ENCODE measurements around the gene EHBP1. TPM values are rescaled to one million over a fixed set of nuclear protein-coding genes. Genes with fewer than 3 reads are reported as not detected.

The EHBP1 gene
- total and polyA plus RNA-seq, 3 experiments from 2014 or later: 12.5 to 23.1 (median 22.7) TPM

DNA sequence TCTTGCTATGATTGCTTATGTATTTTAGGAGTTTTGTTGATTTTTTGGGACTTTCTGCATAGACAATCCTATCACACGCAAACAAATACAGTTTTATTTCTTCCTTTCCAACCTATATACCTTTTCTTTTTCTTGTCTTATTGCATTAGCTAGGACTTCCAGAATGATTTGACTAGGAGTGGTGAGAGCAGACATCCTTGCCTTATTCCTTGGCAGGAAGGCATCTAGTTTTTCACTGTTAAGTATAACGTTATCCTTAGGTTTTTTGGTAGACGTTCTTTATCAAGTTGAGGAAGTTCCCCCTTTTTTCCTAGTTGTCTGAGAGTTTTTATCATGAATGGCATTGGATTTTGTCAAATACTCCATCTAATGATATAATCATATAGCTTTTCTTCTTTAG lies 25.8 kb downstream of the EHBP1 start:
- H3K27ac Mint-ChIP-seq: no peak overlapping the region
- POLR2A ChIA-PET: interaction anchor here (0.6 kb wide), 1 partner anchor 533 kb away, joined by 3 read pairs; no protein-coding TSS in a partner anchor
- no peak overlapping the region for H3K27ac ChIP-seq (ENCODE audit: low read depth, low read length)
- H3K9me3 ChIP-seq (ENCODE audit: low read length): no peaks in the 10 kb centered on the region
- DNase-seq: no peak
- no peaks in the 10 kb centered on the region for H3K27me3 Mint-ChIP-seq
- H3K36me3 ChIP-seq (ENCODE audit: insufficient read depth, low read length): no peaks in the 10 kb centered on the region
- no peaks in the 10 kb centered on the region for H3K27me3 ChIP-seq (ENCODE audit: insufficient read depth, low read length, poor library complexity, severe bottlenecking)
- CTCF ChIA-PET: no interaction called here
- H3K4me1 Mint-ChIP-seq: peaks cover 24 to 27% (median 24%) of the 10 kb centered on the region in 3 donors
- peaks cover 6 to 17% (median 11%) of the 10 kb centered on the region in 5 donors for H3K9me3 Mint-ChIP-seq
- no peaks in the 10 kb centered on the region for H3K4me1 ChIP-seq (ENCODE audit: insufficient read depth, low read length)
- H3K36me3 Mint-ChIP-seq: peaks cover 2 to 28% (median 2%) of the 10 kb centered on the region in 3 donors
- no peak overlapping the region for H3K4me3 ChIP-seq (ENCODE audit: low read length)
- H3K4me3 Mint-ChIP-seq: no peak overlapping the region

DNA sequence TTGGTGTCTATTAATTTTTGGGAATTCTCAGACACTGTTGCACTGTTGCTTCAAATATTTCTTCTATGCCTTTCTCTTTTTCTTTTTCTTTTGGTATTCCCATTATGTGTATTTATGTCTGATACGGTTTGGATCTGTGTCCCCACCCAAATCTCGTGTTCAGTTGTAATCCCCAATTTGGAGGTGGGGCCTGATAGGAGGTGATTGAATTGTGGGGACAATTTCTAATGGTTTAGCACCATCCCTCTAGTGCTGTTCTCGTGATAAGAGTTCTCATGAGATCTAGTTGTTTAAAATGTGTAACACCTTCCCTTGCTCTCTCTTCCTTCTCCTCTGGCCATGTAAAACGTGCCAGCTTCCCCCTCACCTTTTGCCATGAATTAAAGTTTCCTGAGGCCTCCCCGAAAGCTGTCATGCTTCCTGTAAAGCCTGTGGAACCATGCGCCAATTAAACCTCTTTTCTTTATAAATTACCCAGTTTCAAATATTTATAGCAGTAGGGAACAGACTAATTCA lies 26.8 kb downstream of the EHBP1 start:
- no peak overlapping the region for H3K4me3 ChIP-seq (ENCODE audit: low read length)
- H3K27me3 Mint-ChIP-seq: no peaks in the 10 kb centered on the region
- H3K27ac ChIP-seq (ENCODE audit: low read depth, low read length): no peak overlapping the region
- ChIA-PET POLR2A (no interaction called here), CTCF (no interaction called here)
- H3K4me1 ChIP-seq (ENCODE audit: insufficient read depth, low read length): no peaks in the 10 kb centered on the region
- H3K9me3 ChIP-seq (ENCODE audit: low read length): no peaks in the 10 kb centered on the region
- peaks cover 0 to 28% (median 2%) of the 10 kb centered on the region in 3 donors for H3K36me3 Mint-ChIP-seq
- no peak for DNase-seq
- no peaks in the 10 kb centered on the region for H3K27me3 ChIP-seq (ENCODE audit: insufficient read depth, low read length, poor library complexity, severe bottlenecking)
- H3K4me1 Mint-ChIP-seq: peaks cover 23 to 31% (median 26%) of the 10 kb centered on the region in 3 donors
- peaks cover 6 to 17% (median 11%) of the 10 kb centered on the region in 5 donors for H3K9me3 Mint-ChIP-seq
- no peaks in the 10 kb centered on the region for H3K36me3 ChIP-seq (ENCODE audit: insufficient read depth, low read length)
- peak overlapping the region in 1 of 8 donors; percentile 40 for H3K27ac Mint-ChIP-seq
- H3K4me3 Mint-ChIP-seq: no peak overlapping the region

DNA sequence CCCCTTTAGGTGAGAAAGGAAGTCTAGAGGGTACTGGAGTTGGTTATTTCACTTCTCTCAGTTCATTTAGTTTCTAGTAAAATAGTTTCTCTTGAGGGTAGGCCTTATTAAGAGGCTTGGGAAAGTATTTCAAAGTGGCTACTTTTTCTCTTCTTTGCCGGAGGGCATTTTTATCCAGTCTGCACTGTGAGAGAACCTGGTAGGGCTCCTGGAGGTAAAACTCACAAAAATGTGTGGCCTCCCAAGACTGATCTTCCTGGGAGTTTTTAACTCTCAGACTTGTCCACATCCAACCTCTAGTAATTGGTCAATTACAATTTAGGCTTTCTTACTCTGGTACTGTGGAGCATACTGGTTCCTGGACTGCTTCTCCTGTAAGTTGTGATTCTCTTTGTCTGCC lies 28.0 kb downstream of the EHBP1 start:
- Histone ChIP-seq H3K36me3 (ENCODE audit: insufficient read depth, low read length) (no peaks in the 10 kb centered on the region), H3K9me3 (ENCODE audit: low read length) (no peaks in the 10 kb centered on the region), H3K4me1 (ENCODE audit: insufficient read depth, low read length) (no peaks in the 10 kb centered on the region), H3K4me3 (ENCODE audit: low read length) (no peak overlapping the region), H3K27ac (ENCODE audit: low read depth, low read length) (no peak overlapping the region), H3K27me3 (ENCODE audit: insufficient read depth, low read length, poor library complexity, severe bottlenecking) (no peaks in the 10 kb centered on the region)
- CTCF ChIA-PET: no interaction called here
- POLR2A ChIA-PET: no interaction called here
- peak overlapping the region in 1 of 7 donors; percentile 6 for H3K4me3 Mint-ChIP-seq
- H3K27me3 Mint-ChIP-seq: no peaks in the 10 kb centered on the region
- H3K27ac Mint-ChIP-seq: peak overlapping the region in 3 of 8 donors; percentile 12 to 75 (median 17)
- DNase-seq: no peak
- H3K4me1 Mint-ChIP-seq: peaks cover 18 to 36% (median 22%) of the 10 kb centered on the region in 3 donors
- H3K9me3 Mint-ChIP-seq: peaks cover 6 to 17% (median 11%) of the 10 kb centered on the region in 5 donors
- H3K36me3 Mint-ChIP-seq: peaks cover 0 to 28% (median 2%) of the 10 kb centered on the region in 3 donors

DNA sequence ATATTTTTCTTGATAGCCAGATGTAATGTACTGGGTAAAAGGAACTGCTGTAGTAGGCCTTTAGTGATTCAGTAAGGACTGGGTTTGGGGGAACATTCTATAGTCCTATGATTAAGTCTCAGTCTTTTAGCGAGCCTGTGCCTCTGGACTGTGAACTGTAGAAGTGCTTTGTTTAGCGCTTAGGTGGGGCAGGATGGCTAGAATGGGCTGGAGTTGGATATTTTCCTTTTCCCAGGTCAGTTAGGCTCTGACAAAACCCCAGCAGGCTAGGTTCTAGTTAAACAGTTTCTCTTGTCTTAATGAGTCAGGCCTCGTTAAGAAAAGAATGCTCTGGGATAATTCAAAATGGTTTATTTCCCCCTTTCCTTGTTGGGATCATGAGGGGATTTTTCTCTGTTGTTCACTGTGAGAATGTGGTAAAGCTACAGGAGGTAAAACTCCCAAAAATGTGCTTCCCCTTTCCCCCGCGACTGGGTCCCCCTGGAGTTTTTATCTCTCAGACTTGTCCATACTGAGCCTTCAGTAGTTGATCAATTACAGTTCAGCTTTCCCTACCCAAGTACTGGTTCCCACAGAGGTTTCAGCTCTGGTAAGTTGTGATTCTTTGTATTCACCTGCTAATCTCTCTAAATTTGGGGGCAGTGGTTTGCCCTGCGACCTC lies 31.5 kb downstream of the EHBP1 start:
- POLR2A ChIA-PET: no interaction called here
- no peak for DNase-seq
- Histone ChIP-seq H3K36me3 (ENCODE audit: insufficient read depth, low read length) (no peaks in the 10 kb centered on the region), H3K27me3 (ENCODE audit: insufficient read depth, low read length, poor library complexity, severe bottlenecking) (no peaks in the 10 kb centered on the region), H3K9me3 (ENCODE audit: low read length) (no peaks in the 10 kb centered on the region), H3K27ac (ENCODE audit: low read depth, low read length) (no peak overlapping the region), H3K4me1 (ENCODE audit: insufficient read depth, low read length) (no peaks in the 10 kb centered on the region), H3K4me3 (ENCODE audit: low read length) (no peak overlapping the region)
- H3K27me3 Mint-ChIP-seq: no peaks in the 10 kb centered on the region
- CTCF ChIA-PET: no interaction called here
- peaks cover 23 to 44% (median 32%) of the 10 kb centered on the region in 3 donors for H3K4me1 Mint-ChIP-seq
- H3K9me3 Mint-ChIP-seq: peaks cover 0 to 8% (median 6%) of the 10 kb centered on the region in 5 donors
- H3K36me3 Mint-ChIP-seq: peaks cover 0 to 13% (median under 1%) of the 10 kb centered on the region in 3 donors
- H3K4me3 Mint-ChIP-seq: no peak overlapping the region
- peak overlapping the region in 1 of 8 donors; percentile 52 for H3K27ac Mint-ChIP-seq

DNA sequence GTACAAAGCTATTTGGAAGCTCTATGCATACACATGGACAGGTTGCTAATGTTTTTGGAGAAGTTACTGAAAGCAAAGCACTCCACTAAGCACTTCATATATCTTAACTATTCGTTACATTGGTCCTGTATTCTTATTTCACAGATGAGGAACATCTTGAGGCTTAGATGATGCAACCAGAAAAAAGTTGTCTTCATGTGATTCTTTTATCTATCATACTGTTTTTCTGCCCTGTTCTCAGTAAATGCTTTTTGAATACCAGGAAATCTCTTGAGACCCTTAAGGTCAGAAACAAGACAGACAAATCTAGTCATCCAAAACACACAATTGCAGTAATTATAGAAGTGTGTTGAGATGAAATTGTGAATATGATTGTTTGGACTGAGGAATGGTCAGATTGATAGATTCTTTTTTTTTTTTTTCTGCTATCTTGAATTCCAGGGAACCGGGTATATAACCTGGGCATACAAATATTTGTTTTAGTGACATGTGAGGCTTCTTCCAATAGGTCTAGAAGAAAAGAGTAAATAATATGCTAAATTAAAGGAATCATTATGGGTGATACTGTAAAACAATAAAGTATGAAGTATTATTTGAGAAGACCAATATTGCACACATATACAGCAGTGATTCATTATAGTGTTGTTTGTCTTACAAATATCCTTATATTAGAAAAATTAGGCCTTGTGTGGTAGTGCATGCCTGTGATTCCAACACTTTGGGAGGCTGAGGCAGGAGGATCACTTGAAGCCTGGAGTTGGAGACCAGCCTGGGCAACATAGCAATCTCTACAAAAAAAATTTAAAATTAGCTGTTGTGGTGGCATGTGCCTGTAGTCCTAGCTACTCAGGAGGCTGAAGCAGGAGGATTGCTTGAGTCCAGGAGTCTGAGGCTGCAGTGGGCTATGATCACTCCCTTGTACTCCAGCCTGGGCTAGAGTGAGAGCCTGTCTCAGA lies 33.7 kb downstream of the EHBP1 start:
- Histone ChIP-seq H3K9me3 (ENCODE audit: low read length) (no peaks in the 10 kb centered on the region), H3K4me1 (ENCODE audit: insufficient read depth, low read length) (no peaks in the 10 kb centered on the region), H3K27ac (ENCODE audit: low read depth, low read length) (no peak overlapping the region), H3K4me3 (ENCODE audit: low read length) (no peak overlapping the region), H3K36me3 (ENCODE audit: insufficient read depth, low read length) (no peaks in the 10 kb centered on the region), H3K27me3 (ENCODE audit: insufficient read depth, low read length, poor library complexity, severe bottlenecking) (no peaks in the 10 kb centered on the region)
- no peaks in the 10 kb centered on the region for H3K9me3 Mint-ChIP-seq
- no peaks in the 10 kb centered on the region for H3K36me3 Mint-ChIP-seq
- no peak overlapping the region for H3K4me3 Mint-ChIP-seq
- ChIA-PET POLR2A (no interaction called here), CTCF (no interaction called here)
- peaks cover 15 to 29% (median 24%) of the 10 kb centered on the region in 3 donors for H3K4me1 Mint-ChIP-seq
- H3K27me3 Mint-ChIP-seq: no peaks in the 10 kb centered on the region
- no peak overlapping the region for H3K27ac Mint-ChIP-seq
- no peak for DNase-seq

DNA sequence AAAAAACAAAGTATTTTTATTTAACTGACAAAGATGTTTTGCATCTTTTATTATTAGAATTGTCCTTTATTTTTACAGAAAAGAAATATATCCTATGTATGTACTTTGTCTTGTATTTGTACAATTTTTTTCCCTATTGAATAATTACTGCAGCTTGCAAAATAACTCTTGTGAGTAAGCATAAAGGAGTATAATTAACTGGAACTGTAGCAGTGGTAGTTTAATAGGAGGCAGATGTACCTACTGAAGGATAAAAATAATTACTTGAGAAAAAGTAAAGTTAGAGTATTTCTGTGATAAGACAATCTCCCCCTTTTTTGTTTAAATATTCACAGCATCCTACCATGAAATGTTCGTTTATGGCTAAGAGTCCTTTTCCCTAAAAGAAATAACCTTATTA lies 34.7 kb downstream of the EHBP1 start:
- Histone ChIP-seq H3K4me1 (ENCODE audit: insufficient read depth, low read length) (no peaks in the 10 kb centered on the region), H3K27ac (ENCODE audit: low read depth, low read length) (no peak overlapping the region), H3K9me3 (ENCODE audit: low read length) (no peaks in the 10 kb centered on the region), H3K4me3 (ENCODE audit: low read length) (no peak overlapping the region), H3K27me3 (ENCODE audit: insufficient read depth, low read length, poor library complexity, severe bottlenecking) (no peaks in the 10 kb centered on the region), H3K36me3 (ENCODE audit: insufficient read depth, low read length) (no peaks in the 10 kb centered on the region)
- no peaks in the 10 kb centered on the region for H3K9me3 Mint-ChIP-seq
- H3K4me1 Mint-ChIP-seq: peaks cover 15 to 29% (median 28%) of the 10 kb centered on the region in 3 donors
- POLR2A ChIA-PET: no interaction called here
- H3K4me3 Mint-ChIP-seq: no peak overlapping the region
- DNase-seq: no peak
- H3K27ac Mint-ChIP-seq: no peak overlapping the region
- no peaks in the 10 kb centered on the region for H3K36me3 Mint-ChIP-seq
- CTCF ChIA-PET: no interaction called here
- no peaks in the 10 kb centered on the region for H3K27me3 Mint-ChIP-seq

DNA sequence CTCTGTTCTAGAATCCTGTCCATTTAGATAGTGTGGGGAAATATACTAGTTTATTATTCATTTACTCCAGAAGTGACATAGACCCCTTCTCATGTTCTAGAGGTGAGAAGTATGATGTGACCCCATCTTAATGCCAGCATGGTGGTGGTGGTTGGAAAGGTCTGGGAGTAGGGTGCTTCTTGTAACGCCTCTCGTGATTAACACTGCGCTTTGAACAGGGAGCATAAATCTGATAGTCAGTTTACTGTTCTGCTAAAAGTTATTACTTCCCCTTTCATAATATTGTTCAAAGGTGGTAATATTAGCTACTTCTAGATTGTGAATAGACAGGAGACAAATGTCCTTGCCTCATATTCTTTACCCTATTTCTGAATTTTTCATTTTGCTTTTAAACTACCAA lies 35.6 kb downstream of the EHBP1 start:
- Histone ChIP-seq H3K4me1 (ENCODE audit: insufficient read depth, low read length) (no peaks in the 10 kb centered on the region), H3K27me3 (ENCODE audit: insufficient read depth, low read length, poor library complexity, severe bottlenecking) (no peaks in the 10 kb centered on the region), H3K27ac (ENCODE audit: low read depth, low read length) (no peak overlapping the region), H3K36me3 (ENCODE audit: insufficient read depth, low read length) (no peaks in the 10 kb centered on the region), H3K4me3 (ENCODE audit: low read length) (no peak overlapping the region), H3K9me3 (ENCODE audit: low read length) (no peaks in the 10 kb centered on the region)
- Mint-ChIP-seq H3K4me3 (no peak overlapping the region), H3K9me3 (no peaks in the 10 kb centered on the region), H3K36me3 (peaks cover 0 to 2% (median 0%) of the 10 kb centered on the region in 3 donors), H3K4me1 (peaks cover 12 to 31% (median 29%) of the 10 kb centered on the region in 3 donors), H3K27ac (no peak overlapping the region), H3K27me3 (no peaks in the 10 kb centered on the region)
- POLR2A ChIA-PET: no interaction called here
- no peak for DNase-seq
- CTCF ChIA-PET: no interaction called here

Data from CD8-positive, alpha-beta memory T cell (primary cell).